ENCODE data around the gene NEU1. TPM values are rescaled to one million over a fixed set of nuclear protein-coding genes. Genes with fewer than 3 reads are reported as not detected.
"Not testable (repeated sequence)": the region's sequence is repeated elsewhere in the genome, so short reads cannot be mapped to it uniquely, and the experiment has no call there.

The NEU1 gene
- total and polyA plus RNA-seq, 2 experiments from 2014 or later = 27.8 to 38.3 TPM

GRCh38 chr6:31907158-31907813, 44.7 kb upstream of the NEU1 start:
- Histone ChIP-seq H3K79me2 (ENCODE audit: insufficient read depth) (no peaks in the 10 kb centered on the region), H3K9me3 (ENCODE audit: low read depth) (no peaks in the 10 kb centered on the region), H3K9ac (no peak overlapping the region), H3K27me3 (replicated peaks; ENCODE audit: insufficient read depth) (no peaks in the 10 kb centered on the region), H3K4me3 (no peak overlapping the region), H2AFZ (no peak overlapping the region), H3K9me2 (ENCODE audit: insufficient read depth) (no peaks in the 10 kb centered on the region), H3K36me3 (ENCODE audit: low read depth) (no peaks in the 10 kb centered on the region), H4K20me1 (ENCODE audit: insufficient read depth) (no peaks in the 10 kb centered on the region), H3K4me2 (ENCODE audit: unreplicated experiment) (no peak overlapping the region), H3K4me1 (ENCODE audit: insufficient read depth) (peaks cover 49% of the 10 kb centered on the region), H3K27ac (0 out of 2 replicates have a peak overlapping the region, but pooled peaks have one; percentile 31), H3F3A (ENCODE audit: insufficient read depth) (peaks cover 25% of the 10 kb centered on the region)
- TF ChIP-seq EZH2 (IDR thresholded peaks at IDR 0.05; ENCODE audit: insufficient read depth, poor library complexity, severe bottlenecking) = no peak
- no peak for TF ChIP-seq EZH2phosphoT487 (IDR thresholded peaks at IDR 0.05; ENCODE audit: insufficient read depth, low read depth)
- 26% methylated on average over 7 of the region's 7 CpGs for WGBS, 2 experiments (ENCODE audit: low coverage in 1 of 2, low lambda C conversion rate in 2 of 2, missing lambda C conversion rate in 2 of 2)
- in situ Hi-C loops (cut with MboI) = no loop called here
- peak; percentile 87 for DNase-seq

GRCh38 chr6:31906727-31907126, 44.1 kb upstream of the NEU1 start:
- H3K4me3 ChIP-seq; H3K27me3 ChIP-seq (replicated peaks; ENCODE audit: insufficient read depth); in situ Hi-C loops (cut with MboI); H3K9me2 ChIP-seq (ENCODE audit: insufficient read depth); H3K4me2 ChIP-seq (ENCODE audit: unreplicated experiment); H2AFZ ChIP-seq; H3K36me3 ChIP-seq (ENCODE audit: low read depth); H3K9ac ChIP-seq; H3K27ac ChIP-seq; H3K9me3 ChIP-seq (ENCODE audit: low read depth); H4K20me1 ChIP-seq (ENCODE audit: insufficient read depth); H3K79me2 ChIP-seq (ENCODE audit: insufficient read depth); DNase-seq: not testable (repeated sequence)
- Histone ChIP-seq H3F3A (ENCODE audit: insufficient read depth) (peaks cover 25% of the 10 kb centered on the region), H3K4me1 (ENCODE audit: insufficient read depth) (peaks cover 44% of the 10 kb centered on the region)
- WGBS, 2 experiments (ENCODE audit: low coverage in 1 of 2, low lambda C conversion rate in 2 of 2, missing lambda C conversion rate in 2 of 2) = 79% methylated on average over 8 of the region's 8 CpGs

- Histone ChIP-seq H3K36me3 (ENCODE audit: low read depth) (no peaks in the 10 kb centered on the region), H2AFZ (no peak overlapping the region), H3K4me1 (ENCODE audit: insufficient read depth) (peaks cover 41% of the 10 kb centered on the region), H3K9ac (no peak overlapping the region), H3K9me2 (ENCODE audit: insufficient read depth) (no peaks in the 10 kb centered on the region), H3K4me3 (no peak overlapping the region), H3K9me3 (ENCODE audit: low read depth) (no peaks in the 10 kb centered on the region), H3F3A (ENCODE audit: insufficient read depth) (peaks cover 25% of the 10 kb centered on the region), H3K4me2 (ENCODE audit: unreplicated experiment) (no peak overlapping the region), H3K79me2 (ENCODE audit: insufficient read depth) (no peaks in the 10 kb centered on the region), H3K27ac (no peak overlapping the region), H3K27me3 (replicated peaks; ENCODE audit: insufficient read depth) (no peaks in the 10 kb centered on the region), H4K20me1 (ENCODE audit: insufficient read depth) (no peaks in the 10 kb centered on the region)
- WGBS, 2 experiments (ENCODE audit: low coverage in 1 of 2, low lambda C conversion rate in 2 of 2, missing lambda C conversion rate in 2 of 2) = 38 to 41% methylated on average over 4 of the region's 4 CpGs
- in situ Hi-C loops (cut with MboI) = no loop called here
- DNase-seq = no peak
- TF ChIP-seq EZH2phosphoT487 (IDR thresholded peaks at IDR 0.05; ENCODE audit: insufficient read depth, low read depth) = no peak
- no peak for TF ChIP-seq EZH2 (IDR thresholded peaks at IDR 0.05; ENCODE audit: insufficient read depth, poor library complexity, severe bottlenecking)
Measured at GRCh38 chr6:31906122-31906521, 43.5 kb upstream of the NEU1 start.

- Histone ChIP-seq H3K4me2 (ENCODE audit: unreplicated experiment) (no peak overlapping the region), H3K4me3 (no peak overlapping the region), H2AFZ (no peak overlapping the region), H4K20me1 (ENCODE audit: insufficient read depth) (no peaks in the 10 kb centered on the region), H3K27ac (no peak overlapping the region), H3K9ac (no peak overlapping the region), H3K4me1 (ENCODE audit: insufficient read depth) (peaks cover 33% of the 10 kb centered on the region), H3K9me3 (ENCODE audit: low read depth) (no peaks in the 10 kb centered on the region), H3K27me3 (replicated peaks; ENCODE audit: insufficient read depth) (no peaks in the 10 kb centered on the region), H3K36me3 (ENCODE audit: low read depth) (no peaks in the 10 kb centered on the region), H3F3A (ENCODE audit: insufficient read depth) (peaks cover 17% of the 10 kb centered on the region), H3K9me2 (ENCODE audit: insufficient read depth) (no peaks in the 10 kb centered on the region), H3K79me2 (ENCODE audit: insufficient read depth) (no peaks in the 10 kb centered on the region)
- DNase-seq = no peak
- TF ChIP-seq EZH2phosphoT487 (IDR thresholded peaks at IDR 0.05; ENCODE audit: insufficient read depth, low read depth) (no peak), EZH2 (IDR thresholded peaks at IDR 0.05; ENCODE audit: insufficient read depth, poor library complexity, severe bottlenecking) (no peak)
- in situ Hi-C loops (cut with MboI) = no loop called here
- 100% methylated on average over 1 of the region's 1 CpG for WGBS, 2 experiments (ENCODE audit: low coverage in 1 of 2, low lambda C conversion rate in 2 of 2, missing lambda C conversion rate in 2 of 2)
Measured at GRCh38 chr6:31905041-31905440, 42.4 kb upstream of the NEU1 start.

- Histone ChIP-seq H3K9ac (no peak overlapping the region), H3K9me2 (ENCODE audit: insufficient read depth) (no peaks in the 10 kb centered on the region), H3K27ac (no peak overlapping the region), H3K79me2 (ENCODE audit: insufficient read depth) (0 out of 2 replicates have a peak, but pooled peaks cover under 1% of the 10 kb centered on the region), H4K20me1 (ENCODE audit: insufficient read depth) (no peaks in the 10 kb centered on the region), H3K27me3 (replicated peaks; ENCODE audit: insufficient read depth) (no peaks in the 10 kb centered on the region), H2AFZ (no peak overlapping the region), H3F3A (ENCODE audit: insufficient read depth) (peaks cover 9% of the 10 kb centered on the region), H3K4me2 (ENCODE audit: unreplicated experiment) (no peak overlapping the region), H3K9me3 (ENCODE audit: low read depth) (no peaks in the 10 kb centered on the region), H3K4me3 (no peak overlapping the region), H3K36me3 (ENCODE audit: low read depth) (no peaks in the 10 kb centered on the region), H3K4me1 (ENCODE audit: insufficient read depth) (peaks cover 23% of the 10 kb centered on the region)
- TF ChIP-seq EZH2 (IDR thresholded peaks at IDR 0.05; ENCODE audit: insufficient read depth, poor library complexity, severe bottlenecking) (no peak), EZH2phosphoT487 (IDR thresholded peaks at IDR 0.05; ENCODE audit: insufficient read depth, low read depth) (no peak)
- DNase-seq = no peak
- WGBS, 2 experiments (ENCODE audit: low coverage in 1 of 2, low lambda C conversion rate in 2 of 2, missing lambda C conversion rate in 2 of 2) = 90 to 96% methylated on average over 3 of the region's 3 CpGs
- in situ Hi-C loops (cut with MboI) = no loop called here
Measured at GRCh38 chr6:31903957-31904356, 41.3 kb upstream of the NEU1 start.
